Suppressor macrophage treated with lipopolysaccharide for 1 hour (primary cell): ENCODE data around the gene GLI2.

Experiments
- DNase-seq, 3 donors: peaks; one replicate each; pipeline ENCODE4 v3.0.0-alpha.2; 2020 to 2022

GLI2 gene

GRCh38 chr2:120759543-120760331 lies 24.1 kb downstream of the GLI2 start:
- no peak for DNase-seq

GRCh38 chr2:120760446-120761135 lies 24.9 kb downstream of the GLI2 start:
- DNase-seq: no peak

GRCh38 chr2:120761164-120761861 lies 25.6 kb downstream of the GLI2 start:
- DNase-seq: no peak

DNA sequence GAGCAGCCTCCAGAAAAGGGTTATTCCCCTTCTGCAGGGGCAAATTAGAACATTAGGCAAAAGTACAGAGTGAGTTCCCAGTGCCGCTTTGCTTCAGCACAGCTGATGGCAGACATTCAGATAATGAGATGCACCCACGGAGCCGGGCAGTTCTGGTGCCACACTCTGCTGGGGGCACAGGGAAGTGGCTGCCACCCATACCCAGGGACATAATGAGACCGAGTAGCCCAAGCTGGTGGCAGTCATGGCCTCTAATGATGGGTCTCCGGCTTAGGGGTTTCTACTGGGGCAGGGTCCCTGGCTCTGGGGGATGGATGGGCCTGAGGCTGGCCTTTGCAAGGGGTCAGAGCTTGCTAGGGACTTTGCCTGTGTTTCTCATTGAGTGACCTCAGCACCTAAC lies 26.2 kb downstream of the GLI2 start:
- no peak for DNase-seq

GRCh38 chr2:120762341-120763061 lies 26.8 kb downstream of the GLI2 start:
- no peak for DNase-seq

GRCh38 chr2:120763508-120763907 lies 27.8 kb downstream of the GLI2 start:
- DNase-seq: no peak

DNA sequence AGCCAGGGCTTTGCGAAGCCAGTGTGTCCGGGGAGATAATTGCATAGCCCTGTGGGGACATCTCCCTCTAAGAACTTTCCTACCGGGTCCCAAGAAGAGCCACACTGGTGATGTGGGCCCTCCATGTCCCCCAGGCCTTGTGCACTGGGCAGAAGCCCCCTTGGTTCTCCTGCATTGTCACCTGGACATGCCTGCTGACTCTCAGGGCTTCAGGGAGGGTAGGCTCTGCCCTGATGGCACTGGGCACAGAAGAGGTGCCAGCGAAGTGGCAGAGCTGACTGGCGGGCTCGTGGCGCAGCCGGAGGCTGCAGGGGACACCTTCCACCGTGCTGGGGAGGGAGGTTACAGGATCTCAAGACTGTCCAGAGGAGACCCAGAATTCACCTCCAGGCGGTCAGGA lies 28.3 kb downstream of the GLI2 start:
- no peak for DNase-seq

DNA sequence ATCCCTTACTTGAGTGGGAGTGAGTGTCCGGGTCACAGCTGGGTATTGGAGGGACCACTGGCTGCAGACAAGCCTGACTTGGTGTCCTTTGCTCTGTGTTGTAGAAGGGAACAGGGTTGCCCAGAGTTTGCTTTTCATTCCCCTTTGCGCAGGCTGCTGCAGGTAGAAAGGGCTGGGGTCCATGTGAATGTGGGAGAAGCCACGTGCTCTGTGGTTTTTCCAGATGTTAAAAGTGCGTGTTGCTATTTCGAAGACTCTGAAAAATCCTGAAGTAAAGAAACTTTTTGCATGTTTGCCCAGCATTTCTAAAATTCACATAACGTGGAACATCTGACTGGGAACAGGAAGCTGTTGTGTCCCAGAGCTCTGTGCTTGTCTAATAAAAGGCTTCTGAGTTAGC lies 28.8 kb downstream of the GLI2 start:
- no peak for DNase-seq

- DNase-seq: no peak
These were observed 29.5 kb downstream of the GLI2 start for GRCh38 chr2:120764991-120765677.

DNA sequence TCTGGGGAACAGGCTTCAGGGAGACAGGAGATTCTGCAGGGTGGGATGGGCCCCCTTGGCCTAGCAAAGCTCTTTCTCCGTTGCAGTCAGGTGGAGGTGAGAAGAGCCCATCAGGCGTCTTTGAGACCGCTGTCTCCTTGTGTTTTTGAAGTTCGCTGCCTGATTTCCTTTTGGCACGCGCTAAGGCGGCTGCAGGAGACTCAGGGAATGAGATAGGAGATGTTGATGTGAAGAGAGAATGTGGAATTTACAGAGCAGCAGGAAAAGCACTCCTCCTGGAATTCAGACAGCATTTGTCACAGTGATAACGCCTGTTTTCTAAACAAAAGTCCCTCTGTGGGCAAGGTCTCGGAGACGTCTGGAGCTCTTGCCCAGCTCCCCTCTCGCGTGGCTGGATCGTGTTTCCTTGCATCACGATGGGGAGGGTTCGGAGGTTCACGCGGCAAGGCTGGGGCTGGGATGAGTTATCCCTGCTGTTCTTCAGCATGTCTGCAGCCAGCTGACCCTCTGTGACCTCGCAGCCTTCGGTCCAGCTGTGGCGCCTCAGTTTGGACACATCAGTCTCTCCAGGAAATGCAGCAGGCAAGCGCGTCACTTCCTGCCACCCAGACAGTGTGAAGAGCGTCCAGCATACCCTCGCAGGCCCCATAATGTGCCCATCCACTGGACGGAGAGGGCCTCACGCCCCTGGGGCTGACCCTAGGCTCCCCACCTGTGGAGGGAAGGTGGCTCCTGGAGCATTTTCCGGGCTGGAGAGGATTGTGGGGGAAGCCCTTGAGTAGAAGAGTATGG lies 30.2 kb downstream of the GLI2 start:
- DNase-seq: no peak

GRCh38 chr2:120766470-120767351 lies 31.0 kb downstream of the GLI2 start:
- no peak for DNase-seq

GRCh38 chr2:120767486-120768005 lies 31.9 kb downstream of the GLI2 start:
- DNase-seq: no peak

GRCh38 chr2:120768112-120769048 lies 32.7 kb downstream of the GLI2 start:
- DNase-seq: no peak

- DNase-seq: no peak
These were observed 33.6 kb downstream of the GLI2 start for GRCh38 chr2:120769076-120769786.

DNA sequence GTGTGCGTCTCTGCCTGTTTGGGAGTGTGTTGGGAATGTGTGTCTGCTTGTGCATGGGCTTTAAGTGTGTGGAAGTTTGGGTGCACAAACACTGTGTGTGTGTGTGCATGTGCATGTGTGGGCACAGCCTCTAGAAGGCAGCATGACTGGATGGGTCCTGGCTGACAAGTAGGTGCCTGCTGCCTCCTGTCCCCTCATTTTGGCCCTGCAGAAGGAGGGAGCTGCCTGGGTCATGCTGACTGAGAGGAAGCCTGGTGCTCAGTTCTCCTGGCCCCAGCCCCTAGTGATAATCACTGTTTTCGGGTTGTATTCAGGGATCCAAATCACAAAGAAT lies 34.1 kb downstream of the GLI2 start:
- DNase-seq: no peak

GRCh38 chr2:120770176-120770575 lies 34.5 kb downstream of the GLI2 start:
- no peak for DNase-seq

- no peak for DNase-seq
These were observed 35.0 kb downstream of the GLI2 start for GRCh38 chr2:120770641-120771040.

DNA sequence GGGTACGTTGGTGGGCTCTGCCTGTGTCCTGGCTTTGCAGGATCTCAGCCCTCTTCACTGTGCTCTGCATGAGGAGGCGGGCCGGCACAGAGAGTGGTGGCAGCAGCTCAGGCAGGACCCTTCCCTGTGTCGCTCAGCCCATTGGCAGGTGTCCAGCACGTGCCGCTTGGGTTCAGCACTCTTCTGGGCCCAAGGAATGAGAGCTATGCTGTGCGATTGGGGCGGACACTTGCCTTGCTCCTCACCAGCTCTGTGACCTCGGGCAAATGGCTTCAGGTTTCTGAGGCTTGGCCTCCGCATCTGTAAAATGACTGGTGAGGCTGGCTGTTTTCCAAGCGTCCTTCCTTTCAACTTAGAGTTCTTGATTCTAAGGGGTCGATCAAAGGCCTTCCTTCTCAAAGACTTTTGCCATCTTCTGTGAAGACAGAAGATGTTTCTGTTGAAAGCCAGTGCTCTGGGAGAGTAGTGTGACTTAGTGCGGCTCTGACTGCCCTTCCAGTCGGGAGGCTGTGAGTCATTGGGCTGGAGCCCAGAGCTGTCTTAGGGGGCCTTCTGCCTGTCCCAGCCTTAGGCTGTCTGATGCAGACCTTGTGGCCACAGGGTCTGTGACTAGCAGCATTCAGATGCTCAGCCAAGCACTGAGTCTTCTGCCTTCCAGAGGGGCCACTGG lies 35.6 kb downstream of the GLI2 start:
- no peak for DNase-seq
